ENCODE measurements around the gene MXRA8. TPM values are rescaled to one million over a fixed set of nuclear protein-coding genes. Genes with fewer than 3 reads are reported as not detected.
A peak's percentile ranks its signal among the peaks of the same experiment; 100 is the strongest.
"Not testable (repeated sequence)": the region's sequence is repeated elsewhere in the genome, so short reads cannot be mapped to it uniquely, and the experiment has no call there.

MXRA8 gene
- total RNA-seq, 4 donors from 2014 or later, result 34.1 to 76.1 (median 35.9) TPM

GRCh38 chr1:1320666-1321448 is 37.5 kb downstream of the MXRA8 start:
- TF ChIP-seq POLR2A (IDR thresholded peaks at IDR 0.05), result no peak
- no peak for TF ChIP-seq CTCF (IDR thresholded peaks at IDR 0.05)
- no peak overlapping the region for H3K4me3 ChIP-seq (ENCODE audit: low read depth, poor library complexity, severe bottlenecking)
- WGBS, 2 donors, result 74 to 82% methylated on average over 12 to 13 of the region's 23 CpGs
- intact Hi-C loops (cut with DNase I; ENCODE audit: low total_unique reads), result no loop called here
- DNase-seq (ENCODE audit: low spot score in 2 of 2), result no peak

- WGBS, 2 donors, result 90 to 91% methylated on average over 13 of the region's 13 CpGs
- TF ChIP-seq POLR2A (IDR thresholded peaks at IDR 0.05) (no peak), CTCF (IDR thresholded peaks at IDR 0.05) (no peak)
- no peak overlapping the region for H3K4me3 ChIP-seq (ENCODE audit: low read depth, poor library complexity, severe bottlenecking)
- no peak for DNase-seq (ENCODE audit: low spot score in 2 of 2)
- intact Hi-C loops (cut with DNase I; ENCODE audit: low total_unique reads), result no loop called here
Measured at GRCh38 chr1:1319646-1319941, 38.8 kb downstream of the MXRA8 start.

- intact Hi-C loops (cut with DNase I; ENCODE audit: low total_unique reads), result no loop called here
- WGBS, 2 donors, result 88 to 89% methylated on average over 26 to 30 of the region's 36 CpGs
- no peak for TF ChIP-seq POLR2A (IDR thresholded peaks at IDR 0.05)
- no peak for TF ChIP-seq CTCF (IDR thresholded peaks at IDR 0.05)
Measured at GRCh38 chr1:1318777-1319645, 39.3 kb downstream of the MXRA8 start.

GRCh38 chr1:1318131-1318652 is 40.2 kb downstream of the MXRA8 start:
- DNase-seq (ENCODE audit: low spot score in 2 of 2), result peak; percentile 85 to 94
- TF ChIP-seq POLR2A (IDR thresholded peaks at IDR 0.05), result no peak
- no peak for TF ChIP-seq CTCF (IDR thresholded peaks at IDR 0.05)
- 40 to 50% methylated on average over 9 of the region's 9 CpGs for WGBS, 2 donors
- H3K4me3 ChIP-seq (ENCODE audit: low read depth, poor library complexity, severe bottlenecking), result no peak overlapping the region
- intact Hi-C loops (cut with DNase I; ENCODE audit: low total_unique reads), result no loop called here

More at GRCh38 chr1:1318777-1319645, 39.3 kb downstream of the MXRA8 start:
- no peak overlapping the region for H3K4me3 ChIP-seq (ENCODE audit: low read depth, poor library complexity, severe bottlenecking)
- no peak for DNase-seq (ENCODE audit: low spot score in 2 of 2)

GRCh38 chr1:1317420-1317819 is 40.9 kb downstream of the MXRA8 start:
- intact Hi-C loops (cut with DNase I; ENCODE audit: low total_unique reads), result no loop called here

GRCh38 chr1:1316199-1316598 is 42.2 kb downstream of the MXRA8 start:
- intact Hi-C loops (cut with DNase I; ENCODE audit: low total_unique reads); H3K4me3 ChIP-seq (ENCODE audit: low read depth, poor library complexity, severe bottlenecking); DNase-seq (ENCODE audit: low spot score in 2 of 2): not testable (repeated sequence)
- WGBS, 2 donors, result 86 to 89% methylated on average over 8 of the region's 8 CpGs

More at GRCh38 chr1:1317420-1317819, 40.9 kb downstream of the MXRA8 start:
- WGBS, 2 donors, result 82 to 89% methylated on average over 6 of the region's 6 CpGs
- TF ChIP-seq POLR2A (IDR thresholded peaks at IDR 0.05) (no peak), CTCF (IDR thresholded peaks at IDR 0.05) (no peak)
- H3K4me3 ChIP-seq (ENCODE audit: low read depth, poor library complexity, severe bottlenecking), result no peak overlapping the region
- DNase-seq (ENCODE audit: low spot score in 2 of 2), result no peak
